GM18508 (cell line): ENCODE measurements around the gene LEKR1.

Experiments used
- ATAC-seq: cut with Tn5 transposase; IDR thresholded peaks from one replicate; pipeline ENCODE4 v1.9.1; 2021; ENCODE audit warnings: moderate number of reproducible peaks; ENCODE audit not compliant: insufficient read depth, unreplicated experiment

LEKR1 gene

DNA sequence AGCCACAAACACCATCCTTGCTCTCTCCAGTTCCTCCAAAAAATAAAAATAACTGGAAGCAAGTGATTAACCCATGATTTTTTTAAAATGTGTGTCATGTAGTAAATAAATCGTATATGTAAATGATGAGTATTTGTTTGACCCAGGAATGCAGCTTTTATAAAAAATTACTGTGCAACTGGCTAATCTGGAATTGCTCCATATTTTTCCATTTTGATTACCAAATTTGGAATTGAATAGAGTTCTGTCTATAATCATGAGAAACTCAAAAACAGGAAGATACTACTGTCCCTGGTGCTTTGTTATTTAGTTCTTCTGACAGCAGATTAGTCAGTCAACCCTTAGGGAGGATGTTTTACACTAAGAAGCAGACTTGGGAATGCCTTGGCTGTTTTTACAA lies 217.6 kb downstream of the LEKR1 start:
- no peak for ATAC-seq

DNA sequence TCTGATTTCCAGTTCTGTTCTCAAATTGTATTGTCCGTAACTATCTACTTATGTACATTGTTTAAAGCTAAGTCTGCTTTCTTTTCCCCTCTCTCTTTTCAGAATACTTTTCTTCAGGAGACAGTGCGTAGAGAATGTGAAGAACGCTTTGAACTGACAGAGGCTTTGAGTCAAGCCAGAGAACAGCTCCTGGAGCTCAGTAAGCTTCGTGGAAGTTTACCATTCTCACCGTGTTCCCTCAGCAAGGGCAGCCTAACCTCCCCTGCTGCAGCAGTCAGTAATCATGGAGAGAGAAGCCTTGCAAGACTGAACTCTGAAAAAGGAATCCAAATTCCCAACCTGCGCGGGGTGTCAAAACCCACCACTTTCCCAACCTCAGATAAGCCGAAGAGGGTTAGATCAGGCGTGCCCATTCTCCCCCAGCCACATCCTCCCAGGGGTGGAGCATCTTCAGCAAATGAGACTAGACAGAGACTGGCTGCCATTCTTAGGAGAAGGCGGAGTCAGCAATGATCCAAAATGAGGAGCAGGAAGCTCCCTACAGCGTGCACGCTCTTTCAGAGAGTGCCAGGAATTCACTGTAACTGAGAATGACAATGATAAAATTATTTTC lies 219.2 kb downstream of the LEKR1 start:
- ATAC-seq, result no peak

DNA sequence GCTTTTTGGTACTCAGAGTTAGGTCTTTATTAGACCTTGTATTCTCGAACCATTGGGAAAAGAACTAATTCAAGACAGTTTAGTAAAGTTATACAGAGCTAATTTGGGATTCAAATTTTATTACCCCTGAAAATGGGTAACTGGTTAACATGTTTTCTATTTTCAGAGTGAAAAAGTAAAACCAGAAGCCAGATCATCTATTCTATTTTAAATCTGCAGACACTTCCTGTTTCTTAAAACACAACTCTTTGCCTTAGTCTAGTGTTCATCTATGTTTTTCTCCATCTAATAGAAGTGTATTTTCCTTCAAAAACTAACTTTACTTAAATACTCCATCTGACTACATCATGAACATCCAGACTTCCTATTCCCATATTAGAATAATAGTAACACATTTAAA lies 220.4 kb downstream of the LEKR1 start:
- no peak for ATAC-seq

DNA sequence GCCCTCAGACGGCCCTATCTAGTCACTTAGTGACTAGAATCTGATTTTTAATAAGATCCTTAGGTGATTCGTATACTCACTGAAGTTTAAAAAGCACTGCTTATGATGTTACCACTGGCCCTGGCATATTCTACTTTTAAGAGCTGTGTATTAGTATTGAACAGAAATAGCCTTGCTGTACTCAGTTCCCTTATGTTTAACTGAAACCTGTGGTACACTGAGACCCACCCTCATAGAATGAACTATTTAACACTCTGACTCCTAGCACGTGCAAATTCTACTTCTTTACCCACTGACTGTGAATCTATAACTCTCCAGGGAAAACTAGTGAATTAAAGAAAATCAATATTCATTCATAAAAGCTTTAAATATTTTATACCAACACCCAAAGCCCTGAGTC lies 224.9 kb downstream of the LEKR1 start:
- ATAC-seq, result no peak

DNA sequence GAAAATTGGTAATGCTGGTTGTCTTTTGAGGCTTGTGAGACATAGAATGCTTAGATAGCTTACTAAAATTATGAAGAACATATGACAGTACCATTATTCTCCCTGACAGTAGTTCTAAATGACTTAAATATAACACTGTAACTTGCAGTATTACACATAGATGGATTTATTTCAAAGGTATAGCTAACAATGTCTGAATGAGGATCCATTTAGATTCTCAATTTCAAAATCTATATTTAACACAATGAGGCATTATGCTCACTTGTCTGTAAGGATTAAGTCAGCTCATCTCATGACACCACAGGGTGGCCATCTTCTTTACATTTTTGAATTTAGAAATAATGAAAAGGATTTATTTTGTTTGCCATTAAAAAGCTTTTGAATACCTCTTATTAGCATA lies 225.4 kb downstream of the LEKR1 start:
- ATAC-seq, result no peak

DNA sequence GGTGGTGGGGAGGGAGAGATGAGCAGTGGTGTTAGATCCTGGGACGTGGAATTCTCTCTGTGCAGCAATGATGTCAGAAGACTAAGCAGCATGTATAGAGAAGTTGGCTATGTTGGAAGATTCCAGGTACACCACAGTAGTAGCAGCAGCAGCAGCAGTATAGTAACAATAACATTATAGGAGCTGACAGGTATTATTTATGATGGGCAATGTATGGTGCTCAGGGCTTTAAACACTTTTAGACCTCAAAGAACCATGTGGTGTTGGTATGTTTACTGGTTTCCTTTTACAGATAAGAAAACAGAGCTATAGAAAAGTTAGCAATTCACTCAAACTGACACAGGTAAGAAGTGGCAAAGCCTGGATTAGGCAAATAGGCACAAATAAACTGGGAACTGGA lies 229.9 kb downstream of the LEKR1 start:
- ATAC-seq, result no peak

DNA sequence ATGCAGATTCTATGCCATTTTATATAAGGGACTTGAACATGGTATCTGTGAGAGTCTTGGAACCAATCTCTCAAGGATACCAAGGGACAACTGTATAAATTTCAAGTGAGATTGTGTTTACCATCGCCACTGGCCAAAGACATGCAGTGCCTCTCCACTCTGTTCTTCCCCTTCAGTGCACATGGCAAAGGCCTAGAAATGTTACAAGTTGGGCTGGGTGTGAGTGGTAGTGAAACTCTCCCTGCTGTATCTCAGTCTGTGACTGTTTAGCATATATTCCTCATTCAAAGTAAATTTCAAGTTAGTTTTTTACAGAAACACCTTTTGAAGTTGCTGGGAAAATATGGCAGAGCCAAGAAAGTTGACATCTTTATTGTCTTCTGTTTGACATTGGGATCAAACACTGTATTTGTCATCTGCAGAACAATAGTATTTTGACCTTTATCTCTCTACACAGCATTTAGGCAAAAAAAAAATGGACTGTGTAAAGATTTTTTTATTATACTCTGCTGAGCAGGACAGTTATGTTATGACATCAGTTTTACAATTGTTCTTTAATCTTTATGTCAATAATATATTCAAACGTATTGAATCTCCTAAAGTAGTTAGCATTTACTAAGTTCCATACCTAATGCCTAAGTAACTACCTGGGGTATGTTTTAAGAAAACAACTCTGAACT lies 232.4 kb downstream of the LEKR1 start:
- ATAC-seq, result no peak

DNA sequence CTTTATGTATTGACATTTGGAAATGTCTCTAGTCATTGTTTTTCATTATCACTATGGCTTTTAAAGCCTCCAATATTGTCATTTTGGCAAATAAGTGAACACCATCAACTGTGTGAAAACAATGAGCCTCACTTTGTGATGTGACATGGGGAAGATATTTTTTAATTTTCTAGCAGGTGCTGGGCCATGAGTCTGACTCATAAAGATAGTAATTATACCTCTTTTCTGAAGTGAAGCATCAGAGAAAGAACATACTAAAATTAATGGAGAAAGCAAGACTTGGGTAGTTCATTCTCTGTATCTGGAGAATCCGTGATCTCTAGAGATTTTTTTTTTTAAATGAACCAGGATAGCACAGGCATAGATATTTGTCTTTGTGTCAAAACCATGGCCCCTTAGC lies 233.0 kb downstream of the LEKR1 start:
- peak; percentile 38 for ATAC-seq

DNA sequence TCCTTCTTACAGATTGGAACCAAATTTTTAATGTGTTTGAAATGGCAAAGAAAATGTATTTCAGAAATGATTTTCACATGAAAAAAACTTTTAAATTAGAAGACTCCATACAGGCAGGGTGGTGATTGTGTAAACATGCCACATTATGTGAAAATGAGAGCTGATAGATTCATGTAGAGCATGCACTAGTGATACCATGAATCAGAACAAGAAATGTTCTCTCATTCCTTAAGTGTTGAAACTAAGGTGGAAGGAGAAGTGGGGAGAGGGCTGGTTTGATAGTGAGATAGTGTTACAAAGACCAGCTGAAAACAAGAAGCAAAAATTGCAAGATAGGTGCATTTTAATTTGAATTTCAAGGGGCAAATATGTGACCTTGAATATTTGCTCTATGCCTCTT lies 233.5 kb downstream of the LEKR1 start:
- ATAC-seq, result peak; percentile 74

DNA sequence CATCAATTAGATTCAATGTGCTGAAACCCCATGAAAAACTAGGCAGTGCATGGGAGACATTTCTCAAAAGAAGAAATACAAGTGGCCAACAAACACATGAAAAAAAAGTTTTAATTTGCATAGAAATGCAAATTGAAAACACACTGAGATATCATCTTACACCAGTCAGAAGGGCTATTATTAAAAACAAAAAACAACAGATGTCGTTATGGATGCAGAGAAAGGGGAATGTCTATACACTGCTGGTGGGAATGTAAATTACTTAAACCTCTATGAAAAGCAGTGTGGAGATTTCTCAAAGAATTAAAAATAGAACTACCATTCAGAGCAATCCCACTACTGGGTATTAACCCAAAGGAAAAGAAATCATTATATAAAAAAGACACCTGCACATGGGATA lies 235.1 kb downstream of the LEKR1 start:
- no peak for ATAC-seq

DNA sequence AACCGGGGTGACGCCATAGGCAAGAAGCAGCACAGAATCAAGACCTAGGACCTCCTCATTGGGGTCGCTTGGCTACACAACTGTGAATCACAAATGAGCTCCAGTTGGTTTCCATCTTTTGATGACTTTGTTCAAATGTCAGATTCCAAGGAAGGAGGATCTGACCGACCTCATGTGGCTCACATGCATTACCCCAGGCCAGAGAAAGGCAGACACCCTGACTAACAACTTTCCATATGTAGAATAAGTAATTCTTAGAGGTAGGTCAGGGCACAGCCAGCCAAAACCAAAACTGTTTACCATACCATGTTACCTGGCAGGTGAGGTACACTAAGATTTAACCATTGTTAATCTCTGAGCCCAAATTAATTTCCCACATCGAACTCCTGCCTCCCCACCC lies 237.3 kb downstream of the LEKR1 start:
- no peak for ATAC-seq

DNA sequence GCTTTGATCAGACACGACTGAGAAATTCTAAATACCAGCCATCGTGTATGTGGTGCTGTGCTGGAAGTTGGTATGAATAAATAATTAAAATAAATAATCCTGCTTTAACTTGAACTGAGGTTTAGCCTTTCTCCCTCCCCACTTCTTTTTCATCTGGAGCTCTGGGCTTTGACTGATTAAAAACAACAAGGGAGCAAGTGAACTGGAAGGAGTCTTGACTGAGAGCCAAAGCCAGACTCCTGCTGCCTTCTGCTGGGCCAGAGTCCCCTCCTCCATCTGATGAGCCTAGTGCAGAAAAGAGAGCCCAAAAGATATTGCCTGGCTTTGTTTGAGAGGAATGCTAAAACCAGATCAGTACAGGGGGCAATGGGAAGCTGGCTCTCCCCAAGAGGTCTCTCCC lies 237.8 kb downstream of the LEKR1 start:
- ATAC-seq, result no peak

DNA sequence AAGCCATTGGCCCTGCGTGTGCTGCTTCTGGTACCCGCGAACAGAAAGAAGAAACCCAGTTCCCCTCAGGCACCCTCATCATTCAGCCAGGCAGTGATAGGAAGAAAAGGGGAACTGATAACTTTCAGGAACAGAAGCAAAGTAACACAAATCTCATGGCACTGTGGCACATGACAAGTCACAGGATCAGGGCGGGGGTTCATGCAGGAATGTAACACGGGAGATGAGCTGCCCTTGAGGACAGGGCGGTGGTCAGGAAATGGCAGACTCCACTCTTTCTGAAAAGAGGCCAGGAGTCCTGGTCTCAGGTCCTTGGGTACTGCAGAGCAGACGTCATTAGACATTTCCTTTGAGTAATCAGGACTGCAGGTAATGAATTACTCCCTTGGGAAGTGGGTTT lies 238.2 kb downstream of the LEKR1 start:
- peak; percentile 57 for ATAC-seq

DNA sequence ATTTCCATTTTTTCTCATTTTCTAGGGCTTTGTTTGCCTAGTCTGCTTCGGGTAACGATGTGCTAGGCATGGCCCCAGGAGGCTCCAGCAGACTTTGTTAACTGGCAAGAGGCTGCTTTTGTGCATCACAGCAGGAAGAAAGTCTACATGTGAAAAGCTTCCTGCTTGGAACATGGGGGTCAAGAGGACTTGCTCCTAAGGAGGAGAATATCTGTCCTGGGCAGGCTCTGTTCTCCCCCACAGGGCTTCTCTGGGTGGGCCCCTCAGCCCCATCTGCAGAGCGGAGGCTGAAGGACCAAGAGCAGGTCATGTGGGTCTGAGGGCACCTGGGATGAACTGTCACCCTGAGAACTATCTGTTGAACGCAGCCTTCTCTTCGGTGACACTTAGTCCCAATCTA lies 239.0 kb downstream of the LEKR1 start:
- ATAC-seq, result no peak

DNA sequence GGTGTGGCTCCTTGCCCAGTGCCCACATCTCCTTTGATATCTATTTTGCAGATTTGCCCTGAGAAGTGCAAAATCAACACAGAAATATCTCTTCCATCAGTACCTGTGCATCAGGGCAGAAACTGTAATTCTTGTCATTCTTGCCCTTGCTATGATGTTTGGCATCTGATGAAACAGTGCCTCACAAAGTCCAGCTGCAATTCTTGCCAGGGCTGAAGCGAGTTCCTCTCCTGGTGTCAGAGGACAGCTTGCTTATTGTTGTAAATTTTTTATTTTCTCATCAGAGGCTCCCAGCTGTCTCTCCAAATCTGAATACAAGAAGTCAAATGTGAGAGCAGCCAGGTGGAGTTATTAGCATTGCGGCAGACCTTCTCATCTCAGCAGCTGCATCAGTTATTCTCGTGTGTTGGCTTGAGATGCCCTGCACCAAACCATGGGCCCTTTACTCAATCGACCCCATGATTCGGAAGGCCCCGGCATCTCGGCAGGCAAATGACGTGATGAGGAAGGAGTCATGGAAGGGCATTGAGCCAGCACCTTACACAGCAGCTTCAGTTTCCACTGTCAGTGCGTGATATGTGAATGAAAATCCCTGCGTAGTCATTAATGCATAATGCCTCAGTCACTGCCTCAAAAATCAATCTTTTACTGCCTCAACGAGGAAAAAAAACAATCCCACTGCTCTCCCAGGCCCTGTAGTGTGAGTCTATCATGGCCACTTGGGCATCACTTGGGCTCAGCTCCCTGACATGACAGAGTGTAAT lies 240.4 kb downstream of the LEKR1 start:
- no peak for ATAC-seq

DNA sequence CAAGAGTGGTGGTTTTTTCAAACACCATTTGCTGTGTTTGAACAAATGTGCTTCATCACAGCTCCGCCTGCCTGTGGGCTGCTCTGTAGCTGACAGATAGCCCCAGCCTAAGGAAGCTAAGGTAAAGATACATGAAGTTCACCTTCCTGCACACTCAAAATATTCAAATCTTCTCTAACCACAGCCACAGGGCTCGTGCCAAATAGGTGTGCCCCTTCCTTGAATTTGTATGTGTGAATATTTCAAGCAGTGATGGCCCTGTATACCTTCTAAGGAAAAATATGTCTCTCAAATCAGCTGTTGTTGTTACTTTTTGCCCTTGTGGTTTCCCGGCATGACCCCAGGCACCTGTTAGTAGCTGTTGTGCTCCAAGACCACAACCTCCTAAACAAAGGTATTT lies 241.0 kb downstream of the LEKR1 start:
- ATAC-seq, result no peak

DNA sequence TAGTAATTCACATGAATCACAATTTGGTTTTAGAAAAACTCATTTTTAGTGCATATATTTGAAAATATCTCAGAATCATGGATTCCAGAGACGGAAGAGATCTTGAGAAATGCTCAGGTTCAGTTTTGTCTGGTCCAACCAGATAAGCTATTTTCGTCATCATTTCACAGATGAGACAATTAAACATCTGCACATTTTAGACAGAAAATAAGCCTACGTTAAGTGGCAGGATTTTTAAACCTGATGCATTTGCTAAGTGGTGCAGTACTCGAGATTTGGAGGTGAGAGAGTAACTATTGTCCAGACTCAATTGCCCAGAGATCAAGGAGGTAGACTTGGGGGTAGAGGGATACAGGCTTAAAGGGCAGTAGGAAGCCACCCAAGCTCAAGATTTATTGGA lies 243.3 kb downstream of the LEKR1 start:
- ATAC-seq, result no peak

DNA sequence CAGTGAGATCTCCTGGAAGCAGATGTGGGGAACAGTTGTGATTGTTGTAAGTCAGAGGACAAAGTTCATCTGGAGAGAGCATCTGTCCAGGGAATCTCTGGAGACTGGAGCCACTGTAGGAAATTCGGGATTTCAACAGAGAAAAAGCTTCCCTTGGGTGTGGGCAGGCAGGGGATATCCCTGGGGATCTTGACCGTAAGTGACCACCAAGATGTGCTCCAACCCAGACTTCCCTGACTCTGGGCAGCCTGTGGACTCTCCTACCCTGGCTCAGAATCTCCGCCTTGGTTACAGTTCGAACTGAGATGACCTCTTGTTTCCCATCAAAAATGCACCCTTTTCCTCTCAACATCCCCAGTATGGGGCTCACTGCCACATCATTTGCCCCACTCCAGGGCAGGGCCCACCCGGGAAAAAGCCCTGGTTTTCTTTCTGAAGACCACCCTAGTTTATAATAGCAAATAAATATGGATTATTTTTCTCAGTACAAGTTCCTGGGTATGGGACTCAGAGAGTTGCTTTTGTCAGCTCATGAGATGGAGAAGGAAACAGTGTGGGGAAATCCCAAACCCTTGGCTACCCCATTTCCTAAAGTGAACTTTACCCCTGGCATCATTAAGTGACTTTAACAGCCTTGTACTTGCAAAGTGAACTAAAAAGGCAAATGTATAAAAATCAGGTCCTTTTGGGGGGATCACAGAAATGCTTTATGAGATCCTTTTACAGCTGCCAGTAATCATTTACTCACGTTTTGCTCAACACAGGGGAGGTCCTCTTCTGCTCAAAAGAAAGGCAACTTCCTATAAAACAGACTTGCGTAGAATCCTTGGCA lies 243.9 kb downstream of the LEKR1 start:
- no peak for ATAC-seq

DNA sequence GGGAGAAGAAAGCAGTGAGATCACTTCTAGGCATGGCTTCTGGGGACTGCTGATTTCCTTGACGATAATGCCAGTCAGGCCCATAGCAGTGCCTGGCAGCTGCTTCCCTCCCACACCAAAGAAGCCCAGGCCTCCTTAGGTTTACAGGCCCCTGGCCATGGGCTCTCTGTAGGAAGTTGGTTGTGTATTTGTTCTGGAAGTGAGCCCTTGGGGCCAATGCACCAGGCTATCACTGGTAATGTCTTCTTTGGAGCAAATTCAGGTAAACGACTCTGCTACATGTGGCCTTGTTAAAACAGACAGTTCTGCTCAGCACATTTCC lies 244.5 kb downstream of the LEKR1 start:
- no peak for ATAC-seq

DNA sequence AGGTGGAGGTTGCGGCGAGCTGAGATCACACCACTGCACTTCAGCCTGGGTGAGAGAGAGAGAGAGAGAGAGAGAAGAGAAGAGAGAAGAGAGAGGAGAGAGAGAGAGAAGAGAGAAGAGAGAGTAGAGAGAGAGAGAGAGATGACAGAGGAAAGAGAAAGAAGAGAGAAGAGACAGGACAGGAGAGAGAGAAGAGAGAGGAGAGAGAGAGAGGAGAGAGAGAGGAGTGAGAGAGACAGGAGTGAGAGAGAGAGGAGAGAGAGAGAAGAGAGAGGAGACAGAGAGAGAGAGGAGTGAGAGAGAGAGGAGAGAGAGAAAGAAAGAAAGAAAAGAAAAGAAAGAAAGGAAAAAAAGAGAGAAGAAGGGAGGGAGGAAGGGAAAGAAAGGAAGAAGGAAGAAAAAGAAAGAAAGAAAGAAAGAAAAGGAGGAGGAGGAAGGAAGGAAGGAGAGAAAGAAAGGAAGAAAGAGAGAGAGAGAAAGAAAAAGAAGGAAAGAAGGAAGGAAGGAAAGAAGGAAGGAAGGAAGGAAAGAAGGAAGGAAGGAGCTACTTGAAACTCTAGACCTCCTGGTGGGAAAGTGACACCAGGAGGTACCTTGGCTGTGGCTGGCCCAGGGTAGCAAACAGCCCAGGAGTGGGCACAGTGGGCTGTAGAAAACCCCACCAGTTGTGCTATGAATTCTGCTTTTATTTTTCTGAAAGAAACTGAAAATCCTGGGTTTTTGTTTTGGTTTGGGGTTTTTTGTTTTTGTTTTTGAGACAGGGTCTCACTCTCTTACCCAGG lies 245.8 kb downstream of the LEKR1 start:
- ATAC-seq, result no peak
